ENCODE measurements around the gene GRK5.

GRK5 gene

GRCh38 chr10:119365773-119366599 lies 158.6 kb downstream of the GRK5 start:
- Histone ChIP-seq H3K9me2 (replicated peaks; ENCODE audit: insufficient read depth, low read length) (no peaks in the 10 kb centered on the region), H3K9ac (ENCODE audit: low read length) (no peak overlapping the region), H3K4me2 (ENCODE audit: low read depth, low read length) (no peak overlapping the region), H3K36me3 (replicated peaks; ENCODE audit: insufficient read depth, low read length) (no peaks in the 10 kb centered on the region), H3K79me2 (ENCODE audit: low read length) (peaks cover 88% of the 10 kb centered on the region), H3K27me3 (replicated peaks; ENCODE audit: insufficient read depth, low read length) (no peaks in the 10 kb centered on the region), H3F3A (ENCODE audit: insufficient read depth, low read length) (no peaks in the 10 kb centered on the region), H3K9me3 (replicated peaks; ENCODE audit: insufficient read depth, low read length) (no peaks in the 10 kb centered on the region), H3K4me1 (ENCODE audit: low read length) (peaks cover 4% of the 10 kb centered on the region; the same call in 1 of the 2 replicates), H4K20me1 (ENCODE audit: insufficient read depth, low read length) (0 out of 2 replicates have a peak, but pooled peaks cover 3% of the 10 kb centered on the region), H2AFZ (ENCODE audit: low read length) (no peak overlapping the region), H3K4me3 (ENCODE audit: low read length) (no peak overlapping the region), H3K27ac (ENCODE audit: low read length) (no peak overlapping the region)
- TF ChIP-seq EZH2 (optimal IDR thresholded peaks at IDR 0.05; ENCODE audit: low read depth, low read length) (no peak), CTCF (IDR thresholded peaks at IDR 0.05; ENCODE audit: low read length) (no peak), EZH2phosphoT487 (IDR thresholded peaks at IDR 0.05; ENCODE audit: low read length) (no peak)
- DNase-seq, result no peak

GRCh38 chr10:119367841-119368549 lies 160.6 kb downstream of the GRK5 start:
- Histone ChIP-seq H3K27ac (ENCODE audit: low read length) (no peak overlapping the region), H3K9ac (ENCODE audit: low read length) (no peak overlapping the region), H4K20me1 (ENCODE audit: insufficient read depth, low read length) (0 out of 2 replicates have a peak, but pooled peaks cover 3% of the 10 kb centered on the region), H3K27me3 (replicated peaks; ENCODE audit: insufficient read depth, low read length) (no peaks in the 10 kb centered on the region), H3K4me1 (ENCODE audit: low read length) (peaks cover 4% of the 10 kb centered on the region; the same call in 1 of the 2 replicates), H3K36me3 (replicated peaks; ENCODE audit: insufficient read depth, low read length) (no peaks in the 10 kb centered on the region), H3K4me3 (ENCODE audit: low read length) (no peak overlapping the region), H3K4me2 (ENCODE audit: low read depth, low read length) (peak overlapping the region; percentile 8; the same call in 1 of the 2 replicates), H3K9me2 (replicated peaks; ENCODE audit: insufficient read depth, low read length) (no peaks in the 10 kb centered on the region), H2AFZ (ENCODE audit: low read length) (no peak overlapping the region), H3K79me2 (ENCODE audit: low read length) (peaks cover 94% of the 10 kb centered on the region), H3K9me3 (replicated peaks; ENCODE audit: insufficient read depth, low read length) (no peaks in the 10 kb centered on the region), H3F3A (ENCODE audit: insufficient read depth, low read length) (no peaks in the 10 kb centered on the region)
- no peak for TF ChIP-seq EZH2phosphoT487 (IDR thresholded peaks at IDR 0.05; ENCODE audit: low read length)
- no peak for TF ChIP-seq CTCF (IDR thresholded peaks at IDR 0.05; ENCODE audit: low read length)
- no peak for TF ChIP-seq EZH2 (optimal IDR thresholded peaks at IDR 0.05; ENCODE audit: low read depth, low read length)
- DNase-seq, result no peak

GRCh38 chr10:119368581-119368980 lies 161.2 kb downstream of the GRK5 start:
- H4K20me1 ChIP-seq (ENCODE audit: insufficient read depth, low read length), result 0 out of 2 replicates have a peak, but pooled peaks cover 3% of the 10 kb centered on the region
- peaks cover 96% of the 10 kb centered on the region for H3K79me2 ChIP-seq (ENCODE audit: low read length)
- peak overlapping the region; percentile 8; the same call in 1 of the 2 replicates for H3K4me2 ChIP-seq (ENCODE audit: low read depth, low read length)
- H3K27ac ChIP-seq (ENCODE audit: low read length), result no peak overlapping the region
- no peak overlapping the region for H3K9ac ChIP-seq (ENCODE audit: low read length)
- no peaks in the 10 kb centered on the region for H3K36me3 ChIP-seq (replicated peaks; ENCODE audit: insufficient read depth, low read length)
- no peak for DNase-seq
- H3K9me2 ChIP-seq (replicated peaks; ENCODE audit: insufficient read depth, low read length), result no peaks in the 10 kb centered on the region
- H3K4me1 ChIP-seq (ENCODE audit: low read length), result peaks cover 4% of the 10 kb centered on the region; the same call in 1 of the 2 replicates
- no peak overlapping the region for H3K4me3 ChIP-seq (ENCODE audit: low read length)
- H2AFZ ChIP-seq (ENCODE audit: low read length), result no peak overlapping the region
- H3F3A ChIP-seq (ENCODE audit: insufficient read depth, low read length), result no peaks in the 10 kb centered on the region
- TF ChIP-seq EZH2phosphoT487 (IDR thresholded peaks at IDR 0.05; ENCODE audit: low read length) (no peak), CTCF (IDR thresholded peaks at IDR 0.05; ENCODE audit: low read length) (no peak), EZH2 (optimal IDR thresholded peaks at IDR 0.05; ENCODE audit: low read depth, low read length) (no peak)
- H3K27me3 ChIP-seq (replicated peaks; ENCODE audit: insufficient read depth, low read length), result no peaks in the 10 kb centered on the region
- H3K9me3 ChIP-seq (replicated peaks; ENCODE audit: insufficient read depth, low read length), result no peaks in the 10 kb centered on the region

Measured in MM.1S (cell line).